Mucosa of stomach (tissue), 1 donor: Measurements from ENCODE around the gene CLOCK.
"Not testable (repeated sequence)": the region's sequence is repeated elsewhere in the genome, so short reads cannot be mapped to it uniquely, and the experiment has no call there.

Source experiments
- H3K27me3 ChIP-seq: one replicate; pipeline ENCODE4 v1.7.0; 2013; ENCODE audit warnings: mild to moderate bottlenecking, low read length; ENCODE audit not compliant: control insufficient read depth, insufficient read depth
- H3K36me3 ChIP-seq: one replicate; pipeline ENCODE4 v1.7.0; 2013; ENCODE audit warnings: low read length; ENCODE audit not compliant: control insufficient read depth, insufficient read depth
- H3K4me1 ChIP-seq: one replicate; pipeline ENCODE4 v1.7.0; 2013; ENCODE audit warnings: mild to moderate bottlenecking, low read length; ENCODE audit not compliant: control insufficient read depth, insufficient read depth
- H3K4me3 ChIP-seq: one replicate; pipeline ENCODE4 v1.7.0; 2013; ENCODE audit warnings: low read length
- H3K9ac ChIP-seq: one replicate; pipeline ENCODE4 v1.7.0; 2013; ENCODE audit warnings: mild to moderate bottlenecking, low read length, moderate library complexity
- H3K9me3 ChIP-seq: one replicate; pipeline ENCODE4 v1.7.0; 2013; ENCODE audit warnings: mild to moderate bottlenecking, low read length, moderate library complexity; ENCODE audit not compliant: control insufficient read depth
- donor health status: Pancreatic carcinoma.

CLOCK gene, protein sequence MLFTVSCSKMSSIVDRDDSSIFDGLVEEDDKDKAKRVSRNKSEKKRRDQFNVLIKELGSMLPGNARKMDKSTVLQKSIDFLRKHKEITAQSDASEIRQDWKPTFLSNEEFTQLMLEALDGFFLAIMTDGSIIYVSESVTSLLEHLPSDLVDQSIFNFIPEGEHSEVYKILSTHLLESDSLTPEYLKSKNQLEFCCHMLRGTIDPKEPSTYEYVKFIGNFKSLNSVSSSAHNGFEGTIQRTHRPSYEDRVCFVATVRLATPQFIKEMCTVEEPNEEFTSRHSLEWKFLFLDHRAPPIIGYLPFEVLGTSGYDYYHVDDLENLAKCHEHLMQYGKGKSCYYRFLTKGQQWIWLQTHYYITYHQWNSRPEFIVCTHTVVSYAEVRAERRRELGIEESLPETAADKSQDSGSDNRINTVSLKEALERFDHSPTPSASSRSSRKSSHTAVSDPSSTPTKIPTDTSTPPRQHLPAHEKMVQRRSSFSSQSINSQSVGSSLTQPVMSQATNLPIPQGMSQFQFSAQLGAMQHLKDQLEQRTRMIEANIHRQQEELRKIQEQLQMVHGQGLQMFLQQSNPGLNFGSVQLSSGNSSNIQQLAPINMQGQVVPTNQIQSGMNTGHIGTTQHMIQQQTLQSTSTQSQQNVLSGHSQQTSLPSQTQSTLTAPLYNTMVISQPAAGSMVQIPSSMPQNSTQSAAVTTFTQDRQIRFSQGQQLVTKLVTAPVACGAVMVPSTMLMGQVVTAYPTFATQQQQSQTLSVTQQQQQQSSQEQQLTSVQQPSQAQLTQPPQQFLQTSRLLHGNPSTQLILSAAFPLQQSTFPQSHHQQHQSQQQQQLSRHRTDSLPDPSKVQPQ

DNA sequence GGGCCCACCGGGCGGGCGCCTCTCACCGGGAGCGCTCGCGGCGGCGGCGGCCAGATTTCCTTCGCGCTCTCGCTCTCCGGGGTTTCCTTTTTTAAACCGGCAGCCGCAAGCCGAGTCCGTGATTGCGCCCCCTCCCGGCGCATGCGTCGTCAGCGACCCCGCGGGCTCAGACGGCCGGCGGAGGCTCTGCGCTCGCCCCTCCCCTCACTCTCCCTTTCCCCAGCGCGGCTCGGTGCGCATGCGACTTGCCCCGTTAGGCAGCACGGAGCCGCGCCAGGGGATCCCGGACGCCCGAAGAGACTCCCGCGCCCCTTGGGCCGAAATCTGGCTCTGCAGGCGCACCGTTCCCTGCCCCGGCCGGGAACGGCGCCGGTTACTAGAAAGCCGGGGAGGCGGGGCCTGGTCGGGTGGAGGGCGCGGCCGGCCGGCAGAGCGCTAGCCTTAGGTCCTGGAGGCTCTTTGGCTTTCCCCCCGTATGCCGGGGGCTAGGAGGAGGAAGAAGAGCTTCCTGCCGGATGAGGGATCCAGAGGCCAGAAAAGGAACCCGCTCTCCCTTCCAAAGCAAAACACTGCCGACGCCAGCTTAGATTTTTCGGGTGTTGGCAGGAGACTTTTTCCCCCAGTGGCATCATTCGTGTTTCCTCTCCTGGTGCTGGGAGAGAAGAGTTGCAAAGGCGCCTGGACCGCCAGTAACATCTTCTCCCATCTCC, at the start of gene CLOCK:
CLOCK (minus strand) TSS at position 154 of the 710 bp plus-strand sequence. CDS start 64,124 bp downstream, outside the sequence.
- H3K9ac ChIP-seq, result peak within 1 kb of the TSS; percentile 86
- peaks cover 8% of the 10 kb centered on the region for H3K4me1 ChIP-seq
- no peaks in the 10 kb centered on the region for H3K27me3 ChIP-seq
- no peaks in the 10 kb centered on the region for H3K36me3 ChIP-seq
- H3K4me3 ChIP-seq, result peak within 1 kb of the TSS; percentile 98
- H3K9me3 ChIP-seq, result no peaks in the 10 kb centered on the region

DNA sequence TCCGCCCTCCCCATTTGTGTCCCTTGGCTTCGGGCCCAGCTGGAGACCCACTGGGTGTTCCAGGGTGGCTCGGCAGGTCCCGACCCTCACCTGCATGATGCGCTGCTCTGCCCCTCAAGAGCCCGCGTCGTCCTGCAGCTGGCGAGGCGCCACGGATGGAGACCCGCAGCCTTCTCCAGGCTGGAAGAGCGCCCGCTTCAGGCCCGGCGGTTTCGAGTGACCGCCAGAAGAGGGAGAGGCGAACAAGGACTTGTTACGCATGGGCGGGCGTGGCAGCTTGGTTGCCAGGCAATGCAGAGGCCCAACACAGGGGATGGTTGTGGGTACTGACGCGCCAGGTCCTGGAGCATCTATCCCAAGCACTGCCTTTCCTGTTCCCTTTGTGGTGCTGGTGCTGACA, 45.3 kb upstream of the CLOCK start, which contains the start of gene PDCL2:
PDCL2 (minus strand) TSS at position 232 of the 400 bp plus-strand sequence; CDS start at position 96, 136 bp downstream.
- H3K4me1 ChIP-seq, result no peaks in the 10 kb centered on the region
- H3K9ac ChIP-seq, result no peak within 1 kb of the TSS
- no peaks in the 10 kb centered on the region for H3K27me3 ChIP-seq
- H3K4me3 ChIP-seq, result no peak within 1 kb of the TSS
- H3K9me3 ChIP-seq, result no peaks in the 10 kb centered on the region
- H3K36me3 ChIP-seq, result no peaks in the 10 kb centered on the region

DNA sequence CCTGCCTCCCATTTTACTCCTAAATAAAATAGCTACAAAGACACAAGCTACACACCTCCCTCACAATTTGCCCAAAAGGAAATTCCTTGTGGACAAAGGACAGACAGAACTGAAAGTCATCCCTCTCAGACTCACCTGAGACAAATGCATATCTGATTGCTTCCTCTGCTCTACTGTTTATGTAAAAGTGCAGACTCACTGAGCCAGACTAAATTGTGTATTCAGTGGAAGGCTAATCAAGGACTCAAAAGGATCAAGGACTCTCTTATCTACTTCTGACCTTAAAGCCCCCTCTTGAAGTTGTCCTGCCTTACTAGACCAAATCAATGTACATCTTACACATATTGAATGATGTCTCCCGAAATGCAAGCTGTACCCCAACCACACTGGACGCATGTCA, 41.5 kb upstream of the CLOCK start:
- no peak overlapping the region for H3K4me3 ChIP-seq
- H3K27me3 ChIP-seq, result no peaks in the 10 kb centered on the region
- H3K9ac ChIP-seq, result no peak overlapping the region
- H3K9me3 ChIP-seq, result no peaks in the 10 kb centered on the region
- H3K4me1 ChIP-seq, result no peaks in the 10 kb centered on the region
- no peaks in the 10 kb centered on the region for H3K36me3 ChIP-seq

DNA sequence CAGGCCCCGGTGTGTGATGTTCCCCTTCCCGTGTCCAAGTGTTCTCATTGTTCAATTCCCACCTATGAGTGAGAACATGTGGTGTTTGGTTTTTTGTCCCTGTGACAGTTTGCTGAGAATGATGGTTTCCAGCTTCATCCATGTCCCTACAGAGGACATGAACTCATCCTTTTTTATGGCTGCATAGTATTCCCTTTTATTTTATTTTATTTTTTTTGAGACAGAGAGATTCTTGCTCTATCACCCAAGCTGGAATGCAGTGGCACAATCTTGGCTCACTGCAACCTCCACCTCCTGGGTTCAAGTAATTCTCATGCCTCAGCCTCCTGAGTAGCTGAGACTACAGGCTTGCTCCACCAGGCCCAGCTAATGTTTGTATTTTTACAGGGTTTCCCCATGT, 36.1 kb upstream of the CLOCK start:
- H3K9me3 ChIP-seq, H3K4me3 ChIP-seq, H3K4me1 ChIP-seq, H3K9ac ChIP-seq, H3K36me3 ChIP-seq, H3K27me3 ChIP-seq: not testable (repeated sequence)

DNA sequence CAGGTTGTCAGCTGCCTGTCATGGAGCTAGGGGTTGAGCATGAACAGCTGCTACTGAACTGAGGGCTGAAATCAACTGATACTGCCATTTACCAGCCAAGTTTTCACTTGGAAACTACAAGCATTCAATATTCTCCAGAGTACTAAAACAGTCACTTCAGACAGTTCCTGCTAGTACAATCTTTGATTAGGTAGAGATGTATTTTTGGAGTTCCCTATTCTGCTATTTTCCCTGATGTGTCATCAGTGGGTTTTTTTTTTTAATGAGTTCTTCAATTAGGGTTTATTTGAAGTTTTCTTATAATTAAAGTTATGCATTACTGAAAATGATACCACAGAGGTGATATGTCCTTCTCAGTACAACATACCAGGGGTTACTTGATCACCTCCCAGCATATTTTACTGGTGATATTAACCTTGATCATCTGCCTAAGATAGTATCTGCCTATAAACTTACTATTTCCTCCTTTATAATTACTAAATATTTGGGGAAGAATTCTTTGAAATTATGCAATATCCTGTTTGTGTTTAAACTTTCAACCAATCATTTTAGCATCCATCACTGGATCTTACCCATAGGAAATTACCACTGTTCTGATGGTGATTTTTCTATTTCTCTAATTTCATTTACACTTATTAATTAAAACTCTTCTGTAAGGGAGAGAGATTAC, 31.8 kb upstream of the CLOCK start:
- Histone ChIP-seq H3K4me1 (no peaks in the 10 kb centered on the region), H3K36me3 (no peaks in the 10 kb centered on the region), H3K27me3 (no peaks in the 10 kb centered on the region), H3K9ac (no peak overlapping the region), H3K4me3 (no peak overlapping the region), H3K9me3 (no peaks in the 10 kb centered on the region)

DNA sequence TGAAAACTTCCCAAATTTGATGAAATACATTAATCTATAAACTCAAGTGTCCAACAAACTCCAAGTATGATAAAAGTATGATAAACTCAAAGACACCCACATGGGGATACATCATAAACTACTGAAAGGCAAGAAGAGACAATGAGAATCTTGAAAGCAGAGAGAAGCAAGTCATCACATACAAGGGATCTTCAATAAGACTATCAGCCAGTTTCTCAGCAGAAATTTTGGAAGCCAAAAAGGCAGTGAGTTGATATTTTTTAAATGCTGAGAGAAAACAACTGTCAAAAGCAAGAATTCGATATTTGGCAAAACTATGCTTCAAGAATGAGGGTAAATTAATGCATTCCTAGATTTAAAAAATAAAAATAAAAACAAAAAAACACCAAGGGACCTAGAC, 28.8 kb upstream of the CLOCK start:
- Histone ChIP-seq H3K4me1 (no peaks in the 10 kb centered on the region), H3K9me3 (no peaks in the 10 kb centered on the region), H3K4me3 (no peak overlapping the region), H3K27me3 (no peaks in the 10 kb centered on the region), H3K36me3 (no peaks in the 10 kb centered on the region), H3K9ac (no peak overlapping the region)

DNA sequence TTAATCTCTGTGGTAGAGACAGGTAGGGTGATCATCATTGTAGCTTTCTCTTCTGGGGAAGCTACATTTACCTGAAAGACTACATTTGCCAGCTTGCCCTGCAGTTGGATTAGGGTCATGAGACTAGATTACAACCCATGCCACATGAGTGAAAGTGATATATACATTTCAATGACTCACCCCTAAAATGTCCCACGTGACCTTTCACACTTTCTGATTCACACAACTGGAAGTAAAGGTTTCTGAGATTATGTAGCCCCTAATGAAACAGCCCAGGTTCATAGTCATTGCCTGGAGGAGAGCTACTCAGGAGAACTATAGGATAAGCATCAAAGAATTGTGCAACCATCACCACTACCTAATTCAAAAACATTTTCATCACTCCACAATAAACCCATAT, 27.5 kb upstream of the CLOCK start:
- Histone ChIP-seq H3K4me1 (no peaks in the 10 kb centered on the region), H3K27me3 (no peaks in the 10 kb centered on the region), H3K4me3 (no peak overlapping the region), H3K9me3 (no peaks in the 10 kb centered on the region), H3K9ac (no peak overlapping the region), H3K36me3 (no peaks in the 10 kb centered on the region)

DNA sequence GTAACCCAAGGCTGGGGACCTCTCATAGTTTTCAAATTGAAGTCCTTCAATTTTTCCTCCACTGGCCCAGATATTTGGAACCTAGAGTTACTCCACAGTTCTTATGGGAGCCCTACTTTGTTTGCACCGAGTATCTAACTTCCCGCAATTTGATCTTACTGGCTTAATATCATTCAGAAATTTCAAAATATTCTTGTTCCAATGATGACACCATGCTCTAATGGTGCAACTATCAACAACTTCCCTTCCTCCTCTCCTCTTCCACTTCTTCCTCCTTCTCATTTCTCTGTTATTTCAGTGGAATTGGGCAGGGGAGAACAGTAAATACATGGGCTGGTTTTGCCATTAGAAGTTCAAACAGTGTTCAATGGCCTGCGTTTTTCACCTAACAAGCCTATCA, 25.1 kb upstream of the CLOCK start:
- no peak overlapping the region for H3K4me3 ChIP-seq

DNA sequence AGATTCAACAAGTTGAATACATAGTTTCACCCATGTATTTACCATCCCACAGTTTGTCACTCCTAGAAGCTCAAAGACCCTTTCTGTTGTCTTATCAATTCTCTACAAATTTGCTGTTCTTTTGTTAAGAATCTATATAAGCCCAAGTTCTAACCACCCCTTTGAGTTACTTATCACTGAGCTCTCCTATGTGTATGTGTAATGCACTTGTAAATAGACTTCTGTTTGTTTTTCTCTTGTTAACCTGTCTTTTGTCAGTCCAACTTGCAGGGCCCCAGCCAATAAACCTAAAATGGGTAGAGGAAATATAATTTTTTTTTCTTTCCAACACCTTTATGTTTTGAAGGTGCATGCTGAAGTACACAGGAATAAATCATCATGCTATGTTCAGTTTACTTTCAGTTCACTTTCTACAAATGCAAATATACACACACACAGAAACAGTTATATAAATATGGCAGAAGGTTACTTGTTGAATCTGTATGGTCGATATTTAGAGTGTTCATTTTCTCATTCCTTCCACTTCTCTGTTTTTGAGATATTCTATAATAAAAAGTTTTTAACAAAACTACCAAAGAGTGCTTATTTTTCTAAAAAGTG, 22.3 kb upstream of the CLOCK start:
- Histone ChIP-seq H3K9me3 (no peaks in the 10 kb centered on the region), H3K4me3 (no peak overlapping the region), H3K4me1 (peaks cover 3% of the 10 kb centered on the region), H3K36me3 (no peaks in the 10 kb centered on the region), H3K27me3 (no peaks in the 10 kb centered on the region), H3K9ac (no peak overlapping the region)

More for the DNA sequence above, 25.1 kb upstream of the CLOCK start:
- Histone ChIP-seq H3K9me3 (no peaks in the 10 kb centered on the region), H3K9ac (no peak overlapping the region), H3K27me3 (no peaks in the 10 kb centered on the region), H3K36me3 (no peaks in the 10 kb centered on the region), H3K4me1 (peaks cover 3% of the 10 kb centered on the region)

DNA sequence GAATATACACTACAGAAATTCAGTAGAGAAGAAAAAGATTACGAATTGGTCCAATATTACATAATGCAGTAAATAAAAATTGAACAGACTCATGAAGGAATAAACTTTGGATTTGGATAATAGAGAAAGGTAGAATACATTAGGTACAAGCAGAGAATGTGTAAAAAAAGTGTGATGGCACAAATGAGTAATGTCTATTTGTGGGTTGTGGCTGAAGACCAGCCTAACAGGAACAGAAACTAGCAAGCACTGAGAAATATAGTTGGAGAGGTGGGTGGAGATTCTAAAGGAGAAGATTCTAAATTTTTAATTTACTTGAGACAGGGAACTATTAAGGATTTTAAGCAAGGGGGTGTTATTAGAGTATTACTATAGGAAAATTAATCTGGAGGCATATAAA, 15.2 kb upstream of the CLOCK start:
- H3K9me3 ChIP-seq, result no peaks in the 10 kb centered on the region
- H3K4me3 ChIP-seq, result no peak overlapping the region
- H3K27me3 ChIP-seq, result no peaks in the 10 kb centered on the region
- H3K36me3 ChIP-seq, result no peaks in the 10 kb centered on the region
- H3K9ac ChIP-seq, result no peak overlapping the region
- H3K4me1 ChIP-seq, result no peaks in the 10 kb centered on the region

DNA sequence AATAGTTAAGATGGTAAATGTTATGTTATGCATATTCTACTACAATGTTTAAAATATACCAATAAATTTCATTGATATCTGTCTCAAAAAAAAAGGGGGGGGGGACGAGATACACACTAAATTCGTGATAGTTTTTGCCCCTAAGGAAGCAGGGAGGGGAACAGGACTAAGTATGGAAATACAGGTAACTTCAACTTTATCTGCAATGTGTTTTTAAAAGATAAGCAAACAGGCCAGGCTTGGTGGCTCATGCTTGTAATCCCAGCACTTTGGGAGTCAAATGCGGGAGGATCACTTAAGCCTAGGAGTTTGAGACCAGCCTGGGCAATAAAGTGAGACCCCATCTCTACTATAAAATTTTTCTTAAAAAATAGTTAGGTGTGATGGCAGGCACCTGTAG, 13.4 kb upstream of the CLOCK start:
- no peaks in the 10 kb centered on the region for H3K27me3 ChIP-seq
- no peaks in the 10 kb centered on the region for H3K36me3 ChIP-seq

More for the DNA sequence above, 13.4 kb upstream of the CLOCK start:
- no peak overlapping the region for H3K4me3 ChIP-seq
- H3K9me3 ChIP-seq, result no peaks in the 10 kb centered on the region
- H3K9ac ChIP-seq, result no peak overlapping the region
- H3K4me1 ChIP-seq, result no peaks in the 10 kb centered on the region
